H1 (cell line): ENCODE results near the gene ZNF200. TPM values are rescaled to one million over a fixed set of nuclear protein-coding genes. Genes with fewer than 3 reads are reported as not detected.

Experiments
- CTCF ChIA-PET: fragments of 300-600 bp; sonication (Branson Sonifier 250); formaldehyde crosslinking; loops from one replicate; lab custom pipeline; 2021; ENCODE audit not compliant: partially characterized antibody; lab: Charles Lee
- POLR2A ChIA-PET: fragments of 300-600 bp; sonication (Branson Sonifier 250); formaldehyde crosslinking; loops from one replicate; lab custom pipeline; 2021; ENCODE audit warnings: inconsistent platforms; ENCODE audit not compliant: partially characterized antibody; lab: Charles Lee
- DNase-seq, 2 experiments: peaks; one replicate each; pipeline versions ENCODE4 v3.0.0 to v3.0.0-alpha.2; 2010 to 2022; ENCODE audit warnings: low spot score in 2 of 2, low read depth in 1 of 2, mixed read lengths in 1 of 2
- FAIRE-seq: peaks from 2 replicates; lab custom pipeline; 2011; peaks lifted over from hg19 to GRCh38; lab: Jason Lieb, UNC
- H2AFZ ChIP-seq: 2 replicates; pipeline ENCODE4 v1.8.1; 2012; ENCODE audit warnings: low read length, inconsistent platforms
- H2AK5ac ChIP-seq: 2 replicates; pipeline ENCODE4 v1.6.1; 2013; ENCODE audit warnings: low read depth, low read length
- H2BK120ac ChIP-seq: replicated peaks from 2 replicates; pipeline ENCODE3; 2013; ENCODE audit warnings: low read depth, low read length, inconsistent platforms
- H2BK12ac ChIP-seq: 2 replicates; pipeline ENCODE4 v1.6.1; 2013; ENCODE audit warnings: low read depth, low read length
- H2BK15ac ChIP-seq: 2 replicates; pipeline ENCODE4 v1.6.1; 2013; ENCODE audit warnings: low read length
- H2BK20ac ChIP-seq: 2 replicates; pipeline ENCODE4 v1.6.1; 2013; ENCODE audit warnings: low read length
- H2BK5ac ChIP-seq: 2 replicates; pipeline ENCODE4 v1.6.1; 2013; ENCODE audit warnings: low read depth, low read length
- H3K14ac ChIP-seq: 2 replicates; pipeline ENCODE4 v1.6.1; 2013; ENCODE audit warnings: inconsistent platforms; ENCODE audit not compliant: insufficient read length
- H3K18ac ChIP-seq: 2 replicates; pipeline ENCODE4 v1.6.1; 2013; ENCODE audit warnings: low read length; ENCODE audit errors: extremely low read depth
- H3K23ac ChIP-seq: 2 replicates; pipeline ENCODE4 v1.6.1; 2013; ENCODE audit warnings: inconsistent platforms; ENCODE audit not compliant: insufficient read length
- H3K23me2 ChIP-seq: 2 replicates; pipeline ENCODE4 v1.6.1; 2013; ENCODE audit warnings: low read depth, low read length
- H3K27ac ChIP-seq: 2 replicates; pipeline ENCODE4 v1.6.1; 2011; ENCODE audit warnings: low read depth, low read length, inconsistent platforms
- H3K27me3 ChIP-seq, 4 experiments: replicated peaks in 1 of 4; 1 replicate in 1 of 4; 2 replicates in 3 of 4; pipeline versions ENCODE4 v1.6.1 to v1.8.1; 2011 to 2013; ENCODE audit warnings: low read length in 3 of 4, mild to moderate bottlenecking in 3 of 4, inconsistent platforms in 2 of 4, mixed read lengths in 2 of 4, moderate library complexity in 1 of 4; ENCODE audit not compliant: control insufficient read depth in 3 of 4, insufficient read depth in 3 of 4; ENCODE audit errors: extremely low read depth in 1 of 4
- H3K36me3 ChIP-seq, 4 experiments: 2 replicates each; pipeline versions ENCODE4 v1.6.1 to v1.8.1; 2011 to 2013; ENCODE audit warnings: mild to moderate bottlenecking in 4 of 4, low read length in 3 of 4, moderate library complexity in 2 of 4, control low read depth in 1 of 4, inconsistent platforms in 1 of 4; ENCODE audit not compliant: insufficient read depth in 4 of 4, control insufficient read depth in 2 of 4
- H3K4ac ChIP-seq: replicated peaks from 2 replicates; pipeline ENCODE3; 2013; ENCODE audit warnings: low read length, low read depth, mixed read lengths, inconsistent platforms; ENCODE audit not compliant: insufficient read length
- H3K4me1 ChIP-seq, 4 experiments: replicated peaks in 1 of 4; 1 replicate in 1 of 4; 2 replicates in 3 of 4; pipeline versions ENCODE4 v1.6.1 to v1.8.1; 2011 to 2013; ENCODE audit warnings: low read length in 3 of 4, inconsistent platforms in 2 of 4, mixed read lengths in 1 of 4; ENCODE audit not compliant: insufficient read depth in 4 of 4, control insufficient read depth in 3 of 4
- H3K4me2 ChIP-seq, 2 experiments: 2 replicates each; pipeline versions ENCODE4 v1.6.1 to v1.8.1; 2011 to 2013; ENCODE audit warnings: low read depth in 2 of 2, low read length in 2 of 2, control low read depth in 1 of 2, inconsistent platforms in 1 of 2, mild to moderate bottlenecking in 1 of 2; ENCODE audit not compliant: insufficient read depth in 1 of 2
- H3K4me3 ChIP-seq, 4 experiments: fragments of 200-600, 300-600 bp in 1 of 4; sonication (generic), shearing (Covaris generic), sonication (Bioruptor Twin) in 1 of 4; 2 replicates each; pipeline versions ENCODE4 v1.5.1 to v1.8.1; 2011 to 2016; ENCODE audit warnings: low read length in 4 of 4, low read depth in 3 of 4, control low read depth in 2 of 4, inconsistent platforms in 2 of 4, mild to moderate bottlenecking in 2 of 4, mixed read lengths in 1 of 4, moderate library complexity in 1 of 4; ENCODE audit not compliant: insufficient read depth in 2 of 4; ENCODE audit errors: extremely low read depth in 1 of 4
- H3K56ac ChIP-seq: replicated peaks from 2 replicates; pipeline ENCODE3; 2013; ENCODE audit warnings: low read depth, mild to moderate bottlenecking, mixed read lengths, low read length, inconsistent platforms; ENCODE audit not compliant: insufficient read length
- H3K79me1 ChIP-seq: 2 replicates; pipeline ENCODE4 v1.6.1; 2013; ENCODE audit warnings: low read depth, low read length, control low read depth
- H3K79me2 ChIP-seq, 2 experiments: 2 replicates each; pipeline versions ENCODE4 v1.6.1 to v1.8.1; 2012 to 2013; ENCODE audit warnings: low read length in 2 of 2, mild to moderate bottlenecking in 2 of 2, inconsistent platforms in 1 of 2; ENCODE audit not compliant: insufficient read depth in 2 of 2, control insufficient read depth in 1 of 2
- H3K9ac ChIP-seq, 4 experiments: replicated peaks in 1 of 4; 1 replicate in 1 of 4; 2 replicates in 3 of 4; pipeline versions ENCODE4 v1.6.1 to v1.8.1; 2011 to 2013; ENCODE audit warnings: low read depth in 3 of 4, low read length in 3 of 4, control low read depth in 2 of 4, mild to moderate bottlenecking in 2 of 4, moderate library complexity in 2 of 4, inconsistent platforms in 1 of 4; ENCODE audit errors: extremely low read depth in 1 of 4
- H3K9me3 ChIP-seq, 2 experiments: 2 replicates each; pipeline versions ENCODE4 v1.6.1 to v1.8.1; 2012 to 2013; ENCODE audit warnings: mild to moderate bottlenecking in 2 of 2, moderate library complexity in 2 of 2, control low read depth in 1 of 2, inconsistent platforms in 1 of 2, low read depth in 1 of 2, low read length in 1 of 2, mixed read lengths in 1 of 2; ENCODE audit not compliant: insufficient read depth in 2 of 2
- H4K20me1 ChIP-seq, 2 experiments: replicated peaks in 1 of 2; 2 replicates each; pipeline versions ENCODE3 to v1.8.1; 2011 to 2013; ENCODE audit warnings: inconsistent platforms in 2 of 2, low read length in 2 of 2, mild to moderate bottlenecking in 1 of 2; ENCODE audit not compliant: insufficient read depth in 2 of 2, control insufficient read depth in 1 of 2
- H4K5ac ChIP-seq: 2 replicates; pipeline ENCODE4 v1.6.1; 2013; ENCODE audit warnings: low read length, low read depth, mixed read lengths, inconsistent platforms; ENCODE audit not compliant: insufficient read length
- H4K8ac ChIP-seq: 2 replicates; pipeline ENCODE4 v1.8.0; 2013; ENCODE audit warnings: mild to moderate bottlenecking, moderate library complexity, low read length, inconsistent platforms; ENCODE audit not compliant: insufficient read depth; ENCODE audit errors: extremely low read depth
- H4K91ac ChIP-seq: replicated peaks from 2 replicates; pipeline ENCODE3; 2013; ENCODE audit warnings: low read length, mixed read lengths, inconsistent platforms; ENCODE audit not compliant: insufficient read length
- ASH2L ChIP-seq: fragments of 200-600, 300-600 bp; sonication (generic); IDR thresholded peaks from one replicate; pipeline ENCODE4 v1.7.1; 2017; ENCODE audit warnings: low read length
- BRCA1 ChIP-seq: IDR thresholded peaks from 2 replicates; pipeline ENCODE4 v1.6.1; 2012; ENCODE audit warnings: low read depth, low read length, improper control_type of control experiment
- EZH2 ChIP-seq: fragments of 200-600 bp; sonication (generic); IDR thresholded peaks from 2 replicates; pipeline ENCODE4 v1.7.1; 2012; ENCODE audit warnings: low read depth, mild to moderate bottlenecking, moderate library complexity, low read length, inconsistent platforms; ENCODE audit not compliant: severe bottlenecking
- FOSL1 ChIP-seq: IDR thresholded peaks from 2 replicates; pipeline ENCODE4 v1.6.1; 2011; ENCODE audit warnings: mild to moderate bottlenecking, low read depth, low read length, moderate library complexity; ENCODE audit not compliant: insufficient read depth
- KDM1A ChIP-seq: fragments of 200-600, 300-600 bp; sonication (generic); IDR thresholded peaks from 2 replicates; pipeline ENCODE4 v1.7.1; 2016; ENCODE audit warnings: mild to moderate bottlenecking, low read length, borderline replicate concordance
- KDM5A ChIP-seq: fragments of 200-600 bp; IDR thresholded peaks from 2 replicates; pipeline ENCODE4 v1.7.1; 2012; ENCODE audit warnings: mild to moderate bottlenecking, low read length, inconsistent platforms, mixed read lengths
- MAFK ChIP-seq: IDR thresholded peaks from 2 replicates; pipeline ENCODE4 v1.6.1; 2012; ENCODE audit warnings: low read depth, mild to moderate bottlenecking, improper control_type of control experiment, low read length
- NANOG ChIP-seq: IDR thresholded peaks from 2 replicates; pipeline ENCODE4 v1.6.1; 2011; ENCODE audit warnings: low read length, low read depth, mild to moderate bottlenecking, inconsistent platforms; ENCODE audit not compliant: insufficient read depth, poor library complexity, severe bottlenecking
- SP4 ChIP-seq: IDR thresholded peaks from 2 replicates; pipeline ENCODE4 v1.6.1; 2012; ENCODE audit warnings: low read length, inconsistent platforms
- TAF1 ChIP-seq: IDR thresholded peaks from 2 replicates; pipeline ENCODE4 v1.6.1; 2011; ENCODE audit warnings: mild to moderate bottlenecking, low read depth, low read length
- WGBS, 2 experiments: shearing (Covaris generic) in 1 of 2; methylation state at CpG; one replicate each; pipeline versions ENCODE4 v1.1.6 to v1.1.7; 2013 to 2015; ENCODE audit warnings: low lambda C conversion rate in 2 of 2, mixed read lengths in 2 of 2, inconsistent platforms in 1 of 2, low coverage in 1 of 2, missing lambda C conversion rate in 1 of 2; ENCODE audit not compliant: insufficient replicate concordance in 2 of 2, insufficient coverage in 1 of 2, insufficient read length in 1 of 2; ENCODE audit errors: extremely low coverage in 1 of 2, missing lambda C conversion rate in 1 of 2; 5-methylcytosine and 5-hydroxymethylcytosine counted together
- polyA plus RNA-seq, 7 experiments: library from polyadenylated mRNA; depleted of rRNA in 3 of 7; stranded (reverse) in 5 of 7; unstranded in 2 of 7; fragments of >200 nt in 5 of 7; fragments of 200-250 nt in 2 of 7; gene quantifications; 1 replicate in 5 of 7; 2 replicates in 1 of 7; 4 replicates in 1 of 7; pipeline versions ENCODE4 v1.2.1 to v1.2.3, GENCODE V29; 2011 to 2013; ENCODE audit warnings: missing spikeins in 2 of 7, mixed read lengths in 2 of 7
- total RNA-seq: library from RNA; stranded (reverse); fragmentation: NEBNext Ultra II Directional; extraction: Animal tissue kit (Norgen Biotek cat#: 25700); gene quantifications from 2 replicates; pipeline ENCODE4 v1.2.1, GENCODE V29; 2021
- TF ChIP-seq, protein P1 (sequence below), 3 experiments: IDR thresholded peaks; 1 replicate in 2 of 3; 2 replicates in 1 of 3; pipeline versions ENCODE4 v1.5.1 to v1.6.1; 2011; ENCODE audit warnings: low read length in 3 of 3, mild to moderate bottlenecking in 3 of 3, inconsistent platforms in 2 of 3, low read depth in 1 of 3, moderate library complexity in 1 of 3; ENCODE audit not compliant: insufficient read depth in 1 of 3; ENCODE audit errors: control extremely low read depth in 1 of 3

The ZNF200 gene
- total and polyA plus RNA-seq, 2 of the 8 experiments (the other 6 are each of a cell fraction or from before 2014, with no cell fraction given) = 2.7 to 9.9 TPM

- Histone ChIP-seq H3K9ac (no peak overlapping the region), H3K79me1 (no peaks in the 10 kb centered on the region), H3K27me3 (no peaks in the 10 kb centered on the region; a peak in 1 of 7 replicates), H3K4me1 (no peaks in the 10 kb centered on the region), H3K27ac (no peak overlapping the region), H3K79me2 (no peaks in the 10 kb centered on the region), H4K20me1 (no peaks in the 10 kb centered on the region), H2BK5ac (no peak overlapping the region), H2BK15ac (no peak overlapping the region), H3K4me3 (no peak overlapping the region), H3K23ac (no peak overlapping the region), H2BK120ac (no peak overlapping the region), H3K56ac (no peak overlapping the region), H3K18ac (no peak overlapping the region), H3K23me2 (no peaks in the 10 kb centered on the region), H3K4ac (no peak overlapping the region), H2AFZ (no peak overlapping the region), H2BK20ac (no peak overlapping the region), H4K91ac (no peak overlapping the region), H4K8ac (no peak overlapping the region), H2AK5ac (no peak overlapping the region), H3K36me3 (no peaks in the 10 kb centered on the region), H3K9me3 (peaks cover 22 to 31% of the 10 kb centered on the region in 2 experiments), H3K14ac (no peak overlapping the region), H3K4me2 (no peak overlapping the region), H4K5ac (no peak overlapping the region), H2BK12ac (no peak overlapping the region)
- CTCF ChIA-PET = no interaction called here
- POLR2A ChIA-PET = interaction anchor here (1.2 kb wide), 1 partner anchor 32 kb away, joined by 3 read pairs; no protein-coding TSS in a partner anchor
- DNase-seq (no peak), FAIRE-seq (no peak)
- WGBS, 2 experiments = 85% methylated on average over 6 of the region's 6 CpGs; no CpG with 5 or more reads in 1 of the 2 experiments
- no peak for TF ChIP-seq TAF1
- TF ChIP-seq EZH2 = no peak
- TF ChIP-seq KDM5A = no peak
- TF ChIP-seq KDM1A = no peak
- TF ChIP-seq MAFK = no peak
- no peak for TF ChIP-seq BRCA1
- TF ChIP-seq, protein P1, sequence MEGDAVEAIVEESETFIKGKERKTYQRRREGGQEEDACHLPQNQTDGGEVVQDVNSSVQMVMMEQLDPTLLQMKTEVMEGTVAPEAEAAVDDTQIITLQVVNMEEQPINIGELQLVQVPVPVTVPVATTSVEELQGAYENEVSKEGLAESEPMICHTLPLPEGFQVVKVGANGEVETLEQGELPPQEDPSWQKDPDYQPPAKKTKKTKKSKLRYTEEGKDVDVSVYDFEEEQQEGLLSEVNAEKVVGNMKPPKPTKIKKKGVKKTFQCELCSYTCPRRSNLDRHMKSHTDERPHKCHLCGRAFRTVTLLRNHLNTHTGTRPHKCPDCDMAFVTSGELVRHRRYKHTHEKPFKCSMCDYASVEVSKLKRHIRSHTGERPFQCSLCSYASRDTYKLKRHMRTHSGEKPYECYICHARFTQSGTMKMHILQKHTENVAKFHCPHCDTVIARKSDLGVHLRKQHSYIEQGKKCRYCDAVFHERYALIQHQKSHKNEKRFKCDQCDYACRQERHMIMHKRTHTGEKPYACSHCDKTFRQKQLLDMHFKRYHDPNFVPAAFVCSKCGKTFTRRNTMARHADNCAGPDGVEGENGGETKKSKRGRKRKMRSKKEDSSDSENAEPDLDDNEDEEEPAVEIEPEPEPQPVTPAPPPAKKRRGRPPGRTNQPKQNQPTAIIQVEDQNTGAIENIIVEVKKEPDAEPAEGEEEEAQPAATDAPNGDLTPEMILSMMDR (IDR thresholded peaks at IDR 0.05; ENCODE audit: control extremely low read depth in 1 of 3, insufficient read depth in 1 of 3, low read depth in 1 of 3, low read length in 3 of 3) = no peak
- TF ChIP-seq FOSL1 = no peak
- no peak for TF ChIP-seq NANOG
- no peak for TF ChIP-seq ASH2L
- TF ChIP-seq SP4 = no peak
These were observed 31.9 kb downstream of the ZNF200 start for GRCh38 chr16:3202903-3203539.
